AG08396 (cell line): ENCODE results near the gene RTF1.
A peak's percentile ranks its signal among the peaks of the same experiment; 100 is the strongest.
"Not testable (repeated sequence)": the region's sequence is repeated elsewhere in the genome, so short reads cannot be mapped to it uniquely, and the experiment has no call there.

Experiments
- DNase-seq: peaks from one replicate; pipeline ENCODE4 v3.0.0; 2012; ENCODE audit warnings: low spot score, mixed read lengths

RTF1 gene

DNA sequence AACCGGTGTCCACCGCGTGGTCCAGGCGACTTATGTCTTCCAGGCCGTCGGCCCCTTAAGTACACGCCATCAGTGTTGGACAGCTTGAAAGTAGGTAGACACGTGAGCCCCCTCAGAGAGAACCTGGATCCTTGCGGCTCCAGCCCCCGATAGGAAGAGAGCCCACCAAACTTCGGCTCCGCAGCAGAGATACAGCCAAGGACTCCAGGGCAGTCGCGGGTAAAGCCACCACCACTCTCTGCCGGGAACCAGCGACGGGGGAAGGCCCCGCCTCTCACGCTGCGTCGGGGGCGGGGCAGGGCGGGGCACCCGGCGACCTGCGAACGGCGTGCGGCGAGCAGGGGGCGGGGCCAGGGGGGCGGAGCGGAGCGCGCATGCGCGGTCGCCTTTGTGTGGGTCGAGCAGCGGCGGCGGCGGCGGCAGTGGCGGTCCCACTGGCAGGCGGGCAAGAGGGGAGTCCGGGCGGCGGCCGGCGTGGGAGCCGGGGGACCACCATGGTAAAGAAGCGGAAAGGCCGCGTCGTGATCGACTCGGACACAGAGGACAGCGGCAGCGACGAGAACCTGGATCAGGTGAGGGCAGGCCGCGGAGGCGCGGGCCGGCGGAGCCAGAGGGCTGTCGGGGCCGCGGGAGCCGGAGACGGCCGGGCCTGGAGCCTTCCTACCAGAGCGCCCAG, at the start of gene RTF1:
TSS of gene RTF1 (plus strand) at position 354 of the 676 bp plus-strand sequence. CDS start at position 375, 21 bp downstream.
- peak; percentile 99 for DNase-seq

GRCh38 chr15:41367418-41367817, 49.5 kb upstream of the RTF1 start:
- no peak for DNase-seq

DNA sequence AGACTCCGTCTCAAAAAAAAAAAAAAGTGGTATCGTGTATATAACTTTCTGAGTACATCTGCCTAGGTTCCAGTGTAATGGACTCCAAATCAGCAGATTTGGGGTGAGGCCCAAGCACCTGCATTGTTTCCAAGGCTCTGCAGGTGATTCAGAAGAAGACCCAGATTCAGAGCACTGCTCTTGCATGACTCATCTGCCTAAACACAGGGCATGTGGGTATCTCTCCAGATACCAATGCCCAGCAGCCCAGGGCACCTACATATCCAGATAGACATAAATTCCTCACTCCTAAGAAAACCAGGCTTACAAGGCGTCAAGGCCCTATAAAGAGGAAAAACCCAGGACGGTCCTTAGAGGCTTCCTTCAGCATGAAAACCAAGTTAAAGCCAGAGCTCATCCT, 38.9 kb upstream of the RTF1 start:
- DNase-seq = no peak

DNA sequence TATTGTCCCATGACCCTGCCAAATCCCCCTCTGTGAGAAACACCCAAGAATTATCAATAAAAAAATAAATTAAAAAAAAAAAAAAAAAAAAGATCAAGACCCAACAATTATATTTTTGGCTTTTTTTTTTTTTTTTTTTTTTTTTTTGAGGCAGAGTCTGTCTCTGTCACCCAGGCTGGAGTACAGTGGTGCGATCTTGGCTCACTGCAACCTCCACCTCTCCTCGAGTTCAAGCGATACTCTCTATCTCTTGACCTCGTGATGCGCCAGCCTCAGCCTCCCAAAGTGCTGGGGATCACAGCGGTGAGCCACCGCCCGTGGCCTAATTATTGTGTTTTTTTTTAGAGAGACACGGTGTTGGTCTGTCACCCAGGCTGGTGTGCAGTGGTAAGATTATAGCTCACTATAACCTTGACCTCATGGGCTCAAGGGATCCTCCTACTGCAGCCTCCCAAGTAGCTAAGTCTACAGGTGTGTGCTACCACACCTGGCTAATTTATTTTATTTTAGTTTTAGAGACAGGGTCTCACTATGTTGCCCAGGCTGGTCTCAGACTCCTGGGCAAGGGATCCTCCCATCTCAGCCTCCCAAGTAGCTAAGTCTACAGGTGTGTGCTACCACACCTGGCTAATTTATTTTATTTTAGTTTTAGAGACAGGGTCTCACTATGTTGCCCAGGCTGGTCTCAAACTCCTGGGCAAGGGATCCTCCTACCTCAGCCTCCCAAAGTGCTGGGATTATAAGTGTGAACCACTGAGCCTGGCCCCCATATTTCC, 32.7 kb upstream of the RTF1 start:
- DNase-seq = not testable (repeated sequence)

DNA sequence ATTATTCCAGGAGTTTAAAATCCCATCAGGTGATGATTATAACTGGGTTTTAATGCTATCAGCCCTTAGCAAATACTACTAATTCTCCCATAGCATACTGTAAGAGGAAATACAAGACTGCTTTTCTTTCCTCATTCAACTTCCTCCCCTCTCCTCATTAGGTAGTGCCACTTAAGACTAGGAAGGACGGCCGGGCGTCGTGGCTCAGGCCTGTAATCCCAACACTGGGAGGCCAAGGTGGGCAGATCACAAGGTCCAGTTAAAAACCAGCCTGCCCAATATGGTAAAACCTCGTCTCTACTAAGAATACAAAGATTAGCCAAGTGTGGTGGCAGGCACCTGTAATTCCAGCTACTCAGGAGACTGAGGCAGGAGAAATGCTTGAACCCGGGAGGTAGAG, 29.2 kb upstream of the RTF1 start:
- no peak for DNase-seq

DNA sequence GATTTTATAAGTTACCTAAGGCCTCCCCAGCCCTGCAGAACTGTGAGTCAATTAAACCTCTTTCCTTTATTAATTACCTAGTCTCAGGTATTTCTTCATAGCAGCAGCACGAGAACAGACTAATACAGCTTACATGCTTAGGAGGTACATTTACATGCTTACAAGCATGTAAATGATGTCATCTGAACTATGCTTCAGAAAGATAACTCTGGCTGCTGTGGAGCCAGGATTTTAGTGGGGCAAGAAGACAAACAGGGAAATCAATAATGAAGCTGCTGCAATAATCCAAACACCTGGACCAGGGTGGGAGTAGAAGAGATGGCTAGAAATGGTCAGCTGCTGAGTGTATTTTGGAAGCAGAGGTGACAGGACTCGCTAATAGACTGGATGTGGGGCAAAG, 24.2 kb upstream of the RTF1 start:
- no peak for DNase-seq

DNA sequence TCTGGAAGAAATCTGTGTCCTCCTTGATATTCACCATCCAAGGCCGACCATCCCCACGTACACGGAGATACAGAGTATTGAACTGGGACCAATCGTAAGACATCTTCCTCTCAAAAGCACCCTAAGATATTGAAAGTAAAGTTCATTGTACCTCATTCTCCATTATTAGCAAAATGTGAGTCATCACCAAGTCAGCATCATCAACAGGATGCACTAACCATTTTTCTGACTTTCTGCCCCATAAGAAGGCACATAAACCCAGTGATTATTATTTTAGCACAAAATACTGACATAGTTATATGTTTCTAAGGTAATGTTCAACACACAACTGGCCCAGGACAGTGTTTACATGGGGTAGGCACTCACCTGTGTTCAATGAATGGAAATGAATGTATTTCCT, 22.0 kb upstream of the RTF1 start:
- no peak for DNase-seq

DNA sequence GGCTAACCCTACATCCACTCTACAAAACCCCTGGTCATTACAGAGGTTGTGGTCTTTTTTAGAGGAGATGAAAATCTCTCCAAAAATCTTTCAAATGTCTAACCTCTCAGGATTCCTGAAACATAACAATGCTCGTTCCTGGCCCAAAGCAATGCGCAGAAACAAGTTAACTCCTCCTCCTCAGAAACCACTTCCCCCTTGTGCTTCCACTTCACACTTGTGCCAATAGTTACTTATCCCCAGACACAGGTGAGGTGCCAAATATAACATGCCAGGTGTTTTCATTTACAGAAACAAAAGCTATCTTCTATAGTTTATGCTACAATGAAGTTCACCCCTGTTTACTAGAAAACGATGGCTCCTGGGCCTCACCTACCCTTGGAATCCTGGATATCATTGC, 20.8 kb upstream of the RTF1 start:
- DNase-seq = no peak

- peak; percentile 19 for DNase-seq
Observed at GRCh38 chr15:41401904-41402267, 15.0 kb upstream of the RTF1 start.

- no peak for DNase-seq
Observed at GRCh38 chr15:41407341-41407740, 9.6 kb upstream of the RTF1 start.

- DNase-seq = peak; percentile 63
Observed at GRCh38 chr15:41408234-41408641, 8.7 kb upstream of the RTF1 start.

GRCh38 chr15:41411031-41411430, 5.9 kb upstream of the RTF1 start:
- no peak for DNase-seq

- DNase-seq = no peak
Observed at GRCh38 chr15:41411441-41411840, 5.5 kb upstream of the RTF1 start.

- DNase-seq = no peak
Observed at GRCh38 chr15:41416128-41416741, 660 bp upstream of the RTF1 start.

GRCh38 chr15:41417418-41418195, 712 bp downstream of the RTF1 start:
- peak; percentile 56 for DNase-seq

DNA sequence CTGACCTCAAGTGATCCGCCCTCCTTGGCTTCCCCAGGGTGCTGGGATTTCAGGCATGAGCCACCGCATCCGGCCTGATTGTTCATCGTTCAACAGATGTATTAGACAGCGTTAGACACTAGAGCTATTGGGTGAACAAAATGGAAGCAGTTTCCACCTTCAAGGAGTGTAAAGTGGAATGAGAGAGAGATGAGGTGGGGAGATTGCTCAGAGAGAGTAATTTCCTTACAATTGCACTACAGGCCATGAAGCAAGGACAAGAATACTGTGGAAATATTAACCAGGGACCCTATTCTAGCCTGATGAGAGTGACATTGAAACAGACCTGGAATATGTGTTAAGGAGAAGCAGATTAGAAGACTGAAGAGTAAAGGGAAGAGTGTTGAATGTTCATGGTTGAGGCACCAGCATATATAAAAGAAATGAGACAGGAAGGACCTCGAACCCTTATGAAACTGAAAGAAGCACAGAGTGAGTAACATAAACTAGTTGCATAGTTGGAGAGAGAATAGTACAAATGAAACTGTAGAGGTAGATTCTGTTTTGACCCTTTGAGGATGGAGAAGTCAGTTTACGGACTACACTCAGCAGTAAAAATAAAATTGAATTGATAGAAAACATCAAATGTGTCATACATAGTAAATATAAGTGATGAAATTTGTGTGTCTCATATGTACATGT, 7.2 kb downstream of the RTF1 start:
- no peak for DNase-seq

DNA sequence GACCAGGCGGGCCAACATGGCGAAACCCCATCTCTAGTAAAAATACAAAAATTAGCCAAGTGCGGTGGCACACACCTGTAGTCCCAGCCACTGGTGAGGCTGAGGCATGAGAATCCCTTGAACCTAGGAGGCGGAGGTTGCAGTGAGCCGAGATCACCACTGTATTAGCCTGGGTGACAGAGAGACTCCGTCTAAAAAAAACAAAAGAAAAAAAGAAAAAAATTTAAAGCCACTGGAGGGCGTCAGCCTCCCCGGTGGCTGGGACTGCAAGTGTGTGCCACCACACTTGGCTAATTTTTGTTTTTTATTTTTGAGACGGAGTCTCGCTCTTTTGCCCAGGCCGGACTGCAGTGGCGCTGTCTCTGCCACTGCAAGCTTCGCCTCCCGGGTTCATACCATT, 7.9 kb downstream of the RTF1 start:
- no peak for DNase-seq

DNA sequence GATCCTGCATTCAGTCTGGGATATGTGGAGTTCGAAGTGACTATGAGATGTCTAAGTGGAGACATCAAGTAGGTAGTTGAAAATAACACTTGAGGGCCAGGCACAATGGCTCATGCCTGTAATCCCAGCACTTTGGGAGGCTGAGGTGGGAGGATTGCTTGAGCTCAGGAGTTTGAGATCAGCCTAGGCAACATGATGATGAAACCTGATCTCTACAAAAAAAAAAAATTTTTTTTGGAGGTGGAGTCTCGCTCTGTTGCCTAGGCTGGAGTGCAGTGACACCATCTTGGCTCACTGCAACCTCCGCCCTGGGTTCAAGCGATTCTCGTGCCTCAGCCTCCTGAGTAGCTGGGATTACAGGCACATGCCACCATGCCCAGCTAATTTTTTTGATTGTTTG, 9.0 kb downstream of the RTF1 start:
- DNase-seq = not testable (repeated sequence)

- DNase-seq = no peak
Observed at GRCh38 chr15:41429003-41429890, 12.4 kb downstream of the RTF1 start.

DNA sequence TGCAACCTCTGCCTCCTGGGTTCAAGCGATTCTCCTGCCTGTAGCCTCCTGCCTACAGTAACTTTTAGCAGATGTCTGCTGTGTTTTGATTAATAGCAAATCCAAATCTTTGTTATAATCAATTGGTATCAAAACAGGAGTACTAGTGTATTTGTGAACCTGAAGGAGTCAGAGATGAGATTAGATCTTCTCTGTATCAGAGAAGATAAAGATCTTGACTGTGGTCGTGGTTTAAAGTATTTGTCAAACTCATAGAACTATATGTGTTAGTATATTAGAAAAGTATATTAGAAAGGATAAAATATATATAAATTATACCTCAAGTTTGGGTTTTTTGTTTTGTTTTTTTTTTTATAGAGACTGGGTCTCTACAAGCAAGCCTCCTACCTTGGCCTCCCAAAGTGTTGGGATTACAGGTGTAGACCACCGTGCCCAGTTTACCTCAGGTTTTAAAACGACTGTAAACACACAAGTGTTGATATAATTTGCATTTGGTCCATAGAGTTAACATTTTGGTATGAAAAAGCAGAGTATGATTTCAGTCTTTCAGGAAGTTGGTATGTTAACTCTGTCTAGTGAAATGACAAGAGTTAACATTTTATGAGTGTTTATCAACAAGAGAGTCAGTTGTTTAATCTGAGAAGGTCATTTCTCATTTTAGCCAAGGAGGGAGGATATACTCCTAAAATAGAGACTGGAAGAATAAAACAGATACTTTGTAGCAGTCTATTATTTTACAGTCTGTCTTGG, 18.3 kb downstream of the RTF1 start:
- no peak for DNase-seq
